HG03064 (cell line): ENCODE measurements around the gene TGFBR3L.
"Not testable (repeated sequence)": the region's sequence is repeated elsewhere in the genome, so short reads cannot be mapped to it uniquely, and the experiment has no call there.

Experiments
- ATAC-seq: cut with Tn5 transposase; IDR thresholded peaks from one replicate; pipeline ENCODE4 v1.9.1; 2021; ENCODE audit warnings: low read depth; ENCODE audit not compliant: unreplicated experiment

TGFBR3L gene

GRCh38 chr19:7879111-7879807, 35.4 kb upstream of the TGFBR3L start:
- no peak for ATAC-seq

DNA sequence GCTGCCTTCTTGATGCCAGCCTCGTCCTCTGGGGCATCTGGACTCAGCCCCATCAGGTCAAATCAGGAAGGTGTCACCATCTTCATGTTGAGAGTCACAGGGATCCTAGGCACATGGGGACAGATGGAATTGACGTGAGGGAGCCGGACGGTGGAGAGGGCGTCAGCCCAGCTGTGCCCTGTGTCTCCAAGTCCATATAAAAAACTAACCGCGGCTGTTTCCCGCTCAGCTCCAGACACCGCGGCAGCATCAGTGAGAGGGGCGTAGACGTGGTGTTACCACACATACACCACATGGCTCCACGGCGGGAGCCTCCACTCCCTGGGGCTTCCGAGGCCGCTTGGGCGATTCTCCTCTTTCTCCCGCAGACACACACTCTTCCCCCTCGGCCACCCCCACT, 34.8 kb upstream of the TGFBR3L start:
- ATAC-seq, result no peak

DNA sequence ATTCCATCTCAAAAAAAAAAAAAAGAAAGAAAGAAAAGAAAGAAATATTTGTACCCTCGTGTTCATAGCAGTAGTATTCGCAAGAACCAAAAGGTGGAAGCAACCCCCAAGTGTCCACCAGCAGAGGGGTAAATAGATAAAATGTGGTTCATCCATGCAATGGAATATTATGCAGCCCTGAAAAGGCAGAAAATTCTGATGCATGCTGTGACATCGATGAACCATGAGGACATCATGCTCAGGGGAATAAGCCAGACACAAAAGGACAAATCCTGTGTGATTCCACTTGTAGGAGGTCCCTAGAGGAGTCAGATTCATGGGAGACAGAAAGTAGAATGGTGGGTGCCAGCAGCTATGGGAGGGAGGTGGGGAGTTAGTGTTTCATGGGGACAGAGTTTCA, 32.7 kb upstream of the TGFBR3L start:
- ATAC-seq, result no peak

DNA sequence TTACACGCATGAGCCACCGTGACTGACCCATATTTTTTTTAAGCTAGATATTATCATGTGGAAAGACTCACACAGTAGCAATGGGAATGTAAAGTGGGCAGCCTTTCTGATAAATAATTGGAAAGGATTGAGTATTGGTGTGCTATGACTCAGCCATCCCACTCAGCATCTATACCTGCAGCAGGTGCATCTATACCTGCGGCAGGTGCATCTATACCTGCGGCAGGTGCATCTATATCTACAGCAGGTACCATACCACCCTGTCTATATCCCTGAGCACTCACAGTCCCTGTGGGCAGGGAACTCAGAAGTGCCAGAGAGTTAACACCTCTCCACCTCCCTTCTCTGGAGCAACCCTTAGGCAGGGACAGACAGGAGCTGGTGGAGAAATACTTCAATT, 31.5 kb upstream of the TGFBR3L start:
- ATAC-seq, result no peak

DNA sequence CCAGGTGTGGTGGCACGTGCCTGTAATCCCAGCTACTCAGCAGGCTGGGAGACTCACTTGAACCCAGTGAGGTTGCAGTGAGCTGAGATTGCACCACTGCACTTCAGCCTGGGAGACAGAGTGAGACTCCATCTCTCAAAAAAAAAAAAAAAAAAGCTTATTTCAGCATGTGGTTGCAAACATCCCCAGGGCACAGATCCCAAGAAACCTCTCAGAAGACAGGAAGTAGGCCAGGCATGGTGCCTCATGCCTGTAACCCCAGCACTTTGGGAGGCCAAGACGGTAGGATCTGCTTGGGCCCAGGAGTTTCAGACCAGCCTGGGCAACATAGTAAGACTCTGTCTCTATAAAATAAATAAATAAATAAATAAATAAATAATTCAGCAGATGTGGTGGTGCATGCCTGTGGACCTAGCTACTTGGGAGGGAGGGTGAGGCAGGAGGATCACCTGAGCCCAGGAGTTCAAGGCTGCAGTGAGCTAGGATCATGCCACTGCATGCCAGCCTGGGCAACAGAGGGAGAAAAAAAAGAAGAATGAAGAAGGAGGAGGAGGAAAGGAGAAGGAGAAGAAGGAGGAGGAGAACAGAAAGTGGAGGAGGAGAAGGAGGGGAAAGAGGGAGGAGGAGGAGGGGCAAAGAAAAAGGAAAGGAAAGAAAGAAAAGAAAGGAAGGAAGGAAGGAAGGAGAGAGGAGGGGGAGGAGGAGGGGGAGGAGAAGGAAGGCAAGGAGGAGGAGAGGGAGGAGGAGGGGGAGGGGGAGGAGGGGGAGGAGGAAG, 30.6 kb upstream of the TGFBR3L start:
- ATAC-seq, result no peak

DNA sequence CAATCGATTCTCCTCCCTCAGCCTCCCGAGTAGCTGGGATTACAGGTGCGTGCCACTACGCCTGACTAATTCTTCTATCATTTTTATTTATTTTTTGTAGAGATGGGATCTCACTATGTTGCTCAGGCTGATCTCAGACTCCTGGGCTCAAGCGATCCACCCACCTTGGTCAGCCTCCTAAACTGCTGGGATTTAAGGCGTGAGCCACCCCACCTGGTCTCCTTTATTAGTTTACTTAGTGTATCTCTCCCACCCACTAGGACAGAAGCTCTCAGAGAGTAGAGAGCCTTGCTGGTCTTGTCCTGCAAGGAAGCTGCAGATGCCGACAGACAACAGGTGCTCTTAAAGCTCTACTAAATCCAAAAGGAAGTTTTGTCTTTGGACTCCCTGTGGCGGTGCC, 28.8 kb upstream of the TGFBR3L start:
- no peak for ATAC-seq

DNA sequence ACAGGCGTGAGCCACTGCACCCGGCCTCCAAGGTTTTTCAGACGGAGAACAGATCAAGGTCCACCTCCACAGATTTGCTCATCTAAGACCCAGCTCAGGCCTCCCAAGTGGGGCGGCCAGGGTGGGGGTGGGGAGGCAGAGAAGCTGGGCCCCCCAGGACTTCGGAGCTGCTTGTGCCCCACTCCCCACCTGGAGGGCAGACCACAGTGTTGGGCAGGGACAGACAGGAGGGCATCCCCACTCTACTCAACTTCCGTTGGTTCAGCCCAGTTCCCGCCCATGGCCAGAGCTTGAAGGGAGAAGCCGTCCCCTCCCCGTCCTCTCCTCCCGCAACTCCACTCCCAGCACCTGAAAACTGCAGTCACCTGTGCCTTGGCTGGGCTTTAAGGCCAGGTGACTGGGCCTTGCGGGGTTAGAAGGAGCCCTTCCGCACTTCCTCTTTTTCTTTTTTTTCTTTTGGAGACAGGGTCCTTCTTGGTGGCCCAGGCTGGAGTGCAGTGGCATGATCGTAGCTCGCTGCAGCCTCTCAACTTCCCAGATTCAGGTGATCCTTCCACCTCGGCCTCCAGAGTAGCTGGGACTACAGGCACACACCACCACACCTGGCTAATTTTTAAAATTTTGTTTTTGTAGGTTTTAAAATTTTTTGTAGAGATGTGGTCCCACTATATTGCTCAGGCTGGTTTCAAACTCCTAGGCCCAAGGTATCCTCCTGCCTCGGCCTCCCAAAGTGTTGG, 27.1 kb upstream of the TGFBR3L start:
- no peak for ATAC-seq

DNA sequence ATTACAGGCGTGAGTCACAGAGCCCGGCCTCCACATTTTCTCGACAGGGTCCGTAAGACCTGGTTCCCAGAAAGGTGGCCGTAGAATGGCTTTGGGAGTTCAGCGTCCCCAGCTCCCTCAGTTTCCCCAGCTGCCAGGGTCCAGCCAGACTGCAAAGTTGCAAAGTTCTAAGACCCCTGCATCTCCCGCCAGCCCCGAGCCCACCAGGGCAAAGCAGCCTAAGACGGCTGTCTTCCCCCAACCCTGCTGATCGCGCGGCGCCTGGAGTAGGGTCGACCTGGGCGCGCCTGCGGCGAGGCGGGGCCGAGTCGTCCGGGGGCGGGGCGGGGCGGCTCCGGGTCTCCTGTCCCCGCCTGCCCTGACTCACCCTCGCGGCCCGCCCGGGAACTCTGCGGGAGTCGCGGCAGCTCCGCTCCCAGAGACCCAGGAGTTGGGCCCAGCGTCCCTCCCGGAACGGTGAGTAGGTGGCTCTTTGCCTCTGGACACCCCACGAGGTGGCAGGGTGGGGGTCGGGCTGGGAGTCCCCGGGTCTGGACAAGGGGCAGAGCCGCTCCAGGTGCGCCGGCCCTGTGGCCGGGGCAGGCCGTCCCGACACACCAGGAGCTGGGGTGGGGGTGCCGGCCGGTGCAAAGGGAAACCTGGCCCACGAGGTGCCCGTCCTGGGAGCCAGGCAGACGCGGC, 26.3 kb upstream of the TGFBR3L start, which contains the start of gene LRRC8E:
TSS of gene LRRC8E (plus strand) at position 366 of the 681 bp plus-strand sequence. CDS start 7,094 bp downstream, outside the sequence.
- no peak for ATAC-seq

- no peak for ATAC-seq
Measured at GRCh38 chr19:7888826-7889217, 25.8 kb upstream of the TGFBR3L start.

- ATAC-seq, result not testable (repeated sequence)
Measured at GRCh38 chr19:7893362-7894101, 21.1 kb upstream of the TGFBR3L start.

DNA sequence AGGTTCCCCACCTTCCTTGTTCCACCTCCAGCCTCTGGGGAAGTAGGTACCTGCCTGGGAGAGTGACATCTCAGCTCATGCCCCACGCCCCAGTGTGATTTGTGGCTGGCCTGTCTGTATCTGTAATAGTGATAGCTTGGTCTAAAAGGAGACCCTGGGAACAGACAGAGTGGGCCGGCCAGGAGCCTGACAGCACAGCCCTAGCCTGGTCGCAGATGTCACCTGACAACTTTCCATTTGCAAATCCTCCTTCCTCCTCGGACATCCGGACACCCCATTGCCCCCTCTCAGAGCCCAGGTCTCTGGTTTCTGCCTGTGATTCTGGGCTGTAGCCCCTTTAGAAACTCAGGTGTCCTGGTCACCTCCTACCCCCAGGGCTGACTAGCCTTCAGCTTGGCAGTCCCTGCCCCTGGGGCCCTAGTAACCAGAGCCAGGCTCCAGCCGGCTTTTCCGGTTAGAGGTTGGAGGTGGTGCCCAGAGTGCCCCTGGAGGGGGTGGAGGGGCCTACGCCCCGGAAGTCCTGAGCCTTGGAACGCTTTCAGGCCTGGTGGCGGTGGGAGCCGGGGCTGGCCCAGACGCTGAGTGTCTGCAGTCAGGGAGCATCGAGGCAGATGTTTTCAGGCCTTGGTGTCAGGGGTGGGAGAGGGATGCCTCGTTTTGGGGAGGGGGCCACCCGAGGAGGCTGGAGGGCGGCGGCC, 19.9 kb upstream of the TGFBR3L start:
- ATAC-seq, result no peak

DNA sequence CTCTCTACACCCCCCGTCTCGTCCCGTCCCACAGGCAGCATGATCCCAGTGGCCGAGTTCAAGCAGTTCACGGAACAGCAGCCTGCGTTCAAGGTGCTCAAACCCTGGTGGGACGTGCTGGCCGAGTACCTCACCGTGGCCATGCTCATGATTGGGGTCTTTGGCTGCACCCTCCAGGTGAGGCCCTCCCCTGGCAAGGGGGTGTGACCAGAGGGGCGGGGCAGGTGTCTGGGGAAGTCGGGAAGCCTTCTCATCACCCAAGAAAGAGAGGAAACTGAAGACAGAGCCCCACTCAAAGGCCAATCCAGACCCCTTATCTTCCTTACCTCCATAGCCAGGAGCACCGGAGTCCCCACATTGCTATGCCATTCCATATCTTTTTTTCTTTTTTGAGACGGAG, 19.1 kb upstream of the TGFBR3L start:
- no peak for ATAC-seq

DNA sequence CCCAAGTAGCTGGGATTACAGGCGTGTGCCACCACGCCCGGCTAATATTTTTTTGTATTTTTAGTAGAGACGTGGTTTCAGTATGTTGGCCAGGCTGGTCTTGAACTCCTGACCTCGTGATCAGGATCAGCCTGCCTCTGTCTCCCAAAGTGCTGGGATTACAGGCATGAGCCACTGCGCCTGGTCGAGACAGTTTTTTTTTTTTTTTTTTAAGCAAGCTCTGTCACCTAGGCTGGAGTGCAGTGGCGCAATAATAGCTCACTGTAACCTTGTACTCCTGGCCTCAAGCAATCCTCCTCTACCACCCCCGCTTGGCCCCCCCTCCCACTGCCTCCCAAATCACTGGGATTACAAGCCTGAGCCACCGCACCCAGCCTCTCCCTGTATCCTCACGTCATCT, 17.3 kb upstream of the TGFBR3L start:
- ATAC-seq, result no peak

DNA sequence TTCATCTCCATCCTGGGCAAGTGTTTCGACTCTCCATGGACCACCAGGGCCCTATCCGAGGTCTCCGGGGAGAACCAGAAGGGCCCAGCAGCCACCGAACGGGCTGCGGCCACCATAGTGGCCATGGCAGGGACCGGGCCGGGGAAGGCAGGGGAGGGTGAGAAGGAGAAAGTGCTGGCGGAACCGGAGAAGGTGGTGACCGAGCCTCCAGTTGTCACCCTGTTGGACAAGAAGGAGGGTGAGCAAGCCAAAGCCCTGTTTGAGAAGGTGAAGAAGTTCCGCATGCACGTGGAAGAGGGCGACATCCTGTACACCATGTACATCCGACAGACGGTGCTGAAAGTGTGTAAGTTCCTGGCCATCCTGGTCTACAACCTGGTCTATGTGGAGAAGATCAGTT, 15.7 kb upstream of the TGFBR3L start:
- ATAC-seq, result no peak

DNA sequence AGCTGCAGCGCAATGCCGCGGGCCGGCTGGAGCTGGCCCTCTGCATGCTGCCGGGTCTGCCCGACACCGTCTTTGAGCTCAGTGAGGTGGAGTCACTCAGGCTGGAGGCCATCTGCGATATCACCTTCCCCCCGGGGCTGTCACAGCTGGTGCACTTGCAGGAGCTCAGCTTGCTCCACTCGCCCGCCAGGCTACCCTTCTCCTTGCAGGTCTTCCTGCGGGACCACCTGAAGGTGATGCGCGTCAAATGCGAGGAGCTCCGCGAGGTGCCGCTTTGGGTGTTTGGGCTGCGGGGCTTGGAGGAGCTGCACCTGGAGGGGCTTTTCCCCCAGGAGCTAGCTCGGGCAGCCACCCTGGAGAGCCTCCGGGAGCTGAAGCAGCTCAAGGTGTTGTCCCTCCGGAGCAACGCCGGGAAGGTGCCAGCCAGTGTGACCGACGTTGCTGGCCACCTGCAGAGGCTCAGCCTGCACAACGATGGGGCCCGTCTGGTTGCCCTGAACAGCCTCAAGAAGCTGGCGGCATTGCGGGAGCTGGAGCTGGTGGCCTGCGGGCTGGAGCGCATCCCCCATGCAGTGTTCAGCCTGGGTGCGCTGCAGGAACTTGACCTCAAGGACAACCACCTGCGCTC, 14.8 kb upstream of the TGFBR3L start:
- no peak for ATAC-seq

DNA sequence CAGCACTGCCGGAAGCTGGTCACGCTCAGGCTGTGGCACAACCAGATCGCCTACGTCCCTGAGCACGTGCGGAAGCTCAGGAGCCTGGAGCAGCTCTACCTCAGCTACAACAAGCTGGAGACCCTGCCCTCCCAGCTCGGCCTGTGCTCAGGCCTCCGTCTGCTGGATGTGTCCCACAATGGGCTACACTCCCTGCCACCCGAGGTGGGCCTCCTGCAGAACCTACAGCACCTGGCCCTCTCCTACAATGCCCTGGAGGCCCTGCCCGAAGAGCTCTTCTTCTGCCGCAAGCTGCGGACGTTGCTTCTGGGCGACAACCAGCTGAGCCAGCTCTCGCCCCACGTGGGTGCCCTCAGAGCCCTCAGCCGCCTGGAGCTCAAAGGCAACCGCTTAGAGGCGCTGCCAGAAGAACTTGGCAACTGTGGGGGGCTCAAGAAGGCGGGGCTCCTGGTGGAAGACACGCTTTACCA, 14.2 kb upstream of the TGFBR3L start:
- no peak for ATAC-seq

DNA sequence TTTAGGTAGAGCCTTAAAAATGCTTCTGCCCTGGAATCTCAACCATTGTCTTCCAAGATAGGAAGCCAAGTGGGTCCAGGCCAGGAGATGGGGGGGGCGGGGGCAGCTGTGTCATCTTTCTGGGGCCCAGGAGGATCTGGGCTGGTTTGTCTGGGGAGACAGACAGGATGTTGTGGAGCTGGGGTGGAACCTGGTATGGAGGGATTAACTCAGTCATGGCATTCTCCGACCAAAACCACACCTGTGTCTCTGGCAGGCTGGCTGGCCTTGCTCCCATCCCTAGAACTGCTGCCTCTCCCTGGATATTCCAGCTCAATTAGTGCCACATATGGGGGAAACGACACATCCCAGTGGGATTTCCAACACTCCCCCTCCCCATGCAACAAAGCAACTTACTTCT, 13.7 kb upstream of the TGFBR3L start:
- ATAC-seq, result no peak

- no peak for ATAC-seq
Measured at GRCh38 chr19:7901337-7901736, 13.3 kb upstream of the TGFBR3L start.

DNA sequence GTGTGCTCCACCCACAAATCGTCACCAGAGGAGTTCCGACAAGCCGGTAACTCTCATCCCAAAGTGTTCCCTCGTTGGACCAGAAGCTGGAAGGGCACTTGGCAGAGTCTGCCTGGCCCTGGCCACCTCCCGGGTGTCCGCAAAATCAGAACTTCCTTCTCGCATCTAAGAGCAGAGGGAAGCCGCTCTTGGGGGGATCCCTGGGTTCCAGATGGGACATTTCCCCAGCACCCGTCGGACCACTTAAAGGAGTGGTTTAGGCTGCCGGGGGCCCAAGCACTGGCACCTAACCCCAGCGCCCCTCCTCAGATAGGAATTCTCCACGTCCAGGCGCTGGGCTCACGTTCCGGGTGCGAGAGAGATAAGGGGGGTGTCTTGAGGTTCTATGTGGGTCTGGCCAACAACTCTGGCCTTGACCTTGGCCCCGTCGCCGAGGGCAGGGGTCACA, 11.8 kb upstream of the TGFBR3L start:
- no peak for ATAC-seq
